ENCODE measurements around the gene LAMA2.

LAMA2 gene

GRCh38 chr6:129184324-129184723 is 301.4 kb downstream of the LAMA2 start:
- DNase-seq = no peak

- no peak for DNase-seq
Measured at GRCh38 chr6:129184808-129185366, 301.9 kb downstream of the LAMA2 start.

- peak; percentile 36 for DNase-seq
Measured at GRCh38 chr6:129186988-129187387, 304.1 kb downstream of the LAMA2 start.

GRCh38 chr6:129188306-129188705 is 305.4 kb downstream of the LAMA2 start:
- no peak for DNase-seq

- no peak for DNase-seq
Measured at GRCh38 chr6:129188795-129189194, 305.9 kb downstream of the LAMA2 start.

- DNase-seq = no peak
Measured at GRCh38 chr6:129189266-129189665, 306.3 kb downstream of the LAMA2 start.

- DNase-seq = no peak
Measured at GRCh38 chr6:129191235-129191634, 308.3 kb downstream of the LAMA2 start.

GRCh38 chr6:129192458-129192989 is 309.6 kb downstream of the LAMA2 start:
- DNase-seq = no peak

- DNase-seq = peak; percentile 78
Measured at GRCh38 chr6:129194306-129194941, 311.5 kb downstream of the LAMA2 start.

GRCh38 chr6:129195161-129195560 is 312.2 kb downstream of the LAMA2 start:
- DNase-seq = no peak

GRCh38 chr6:129195643-129196042 is 312.7 kb downstream of the LAMA2 start:
- DNase-seq = no peak

GRCh38 chr6:129197154-129197553 is 314.2 kb downstream of the LAMA2 start:
- DNase-seq = no peak

GRCh38 chr6:129200151-129200550 is 317.2 kb downstream of the LAMA2 start:
- DNase-seq = no peak

- no peak for DNase-seq
Measured at GRCh38 chr6:129203190-129203900, 320.4 kb downstream of the LAMA2 start.

GRCh38 chr6:129206821-129207220 is 323.9 kb downstream of the LAMA2 start:
- peak; percentile 87 for DNase-seq

- no peak for DNase-seq
Measured at GRCh38 chr6:129207832-129208231, 324.9 kb downstream of the LAMA2 start.

GRCh38 chr6:129208415-129209034 is 325.6 kb downstream of the LAMA2 start:
- DNase-seq = no peak

GRCh38 chr6:129209355-129209754 is 326.4 kb downstream of the LAMA2 start:
- peak; percentile 27 for DNase-seq

- DNase-seq = no peak
Measured at GRCh38 chr6:129210684-129211083, 327.7 kb downstream of the LAMA2 start.

- DNase-seq = no peak
Measured at GRCh38 chr6:129211626-129212025, 328.7 kb downstream of the LAMA2 start.

GRCh38 chr6:129212081-129212480 is 329.1 kb downstream of the LAMA2 start:
- DNase-seq = no peak

GRCh38 chr6:129215246-129215645 is 332.3 kb downstream of the LAMA2 start:
- DNase-seq = no peak

- DNase-seq = no peak
Measured at GRCh38 chr6:129215916-129216520, 333.1 kb downstream of the LAMA2 start.

Measured in eye (tissue), 1 donor.